CD4-positive, alpha-beta T cell (primary cell): ENCODE results near the gene ZNF524. TPM values are rescaled to one million over a fixed set of nuclear protein-coding genes. Genes with fewer than 3 reads are reported as not detected.
A peak's percentile ranks its signal among the peaks of the same experiment; 100 is the strongest.
"Not testable (repeated sequence)": the region's sequence is repeated elsewhere in the genome, so short reads cannot be mapped to it uniquely, and the experiment has no call there.

Source experiments
- ATAC-seq: fragments of 200-7000 bp; cut with Tn5 transposase; one replicate; pipeline ENCODE4 v1.10.0; 2022; ENCODE audit warnings: mild to moderate bottlenecking; ENCODE audit not compliant: poor library complexity
- CTCF ChIA-PET: fragments of 350-600 bp; sonication (Branson Sonifier 250); formaldehyde crosslinking; loops from one replicate; lab custom pipeline; 2021; ENCODE audit warnings: antibody characterized with exemption, inconsistent platforms; lab: Charles Lee
- POLR2A ChIA-PET: fragments of 350-600 bp; sonication (Branson Sonifier 250); formaldehyde crosslinking; loops from one replicate; lab custom pipeline; 2021; ENCODE audit warnings: antibody characterized with exemption, inconsistent platforms; lab: Charles Lee
- DNase-seq, 14 experiments: peaks; one replicate each; pipeline ENCODE4 v3.0.0-alpha.2; 2013 to 2020; ENCODE audit warnings: mixed read lengths in 2 of 14
- H3K27ac ChIP-seq, 2 donors: one replicate each; pipeline versions ENCODE4 v1.5.1 to v1.7.0; 2013; ENCODE audit warnings: low read length in 2 of 2, low read depth in 1 of 2, mild to moderate bottlenecking in 1 of 2
- H3K27me3 ChIP-seq, 2 experiments: 1 replicate in 1 of 2; 2 replicates in 1 of 2; pipeline versions ENCODE4 v1.6.1 to v1.7.0; 2013; ENCODE audit warnings: low read length in 2 of 2, control low read depth in 1 of 2, mild to moderate bottlenecking in 1 of 2, moderate library complexity in 1 of 2; ENCODE audit not compliant: insufficient read depth in 2 of 2, control insufficient read depth in 1 of 2
- H3K36me3 ChIP-seq: one replicate; pipeline ENCODE4 v1.6.1; 2013; ENCODE audit warnings: low read length, control low read depth; ENCODE audit not compliant: insufficient read depth
- H3K4me1 ChIP-seq: one replicate; pipeline ENCODE4 v1.6.1; 2013; ENCODE audit warnings: low read length, control low read depth; ENCODE audit not compliant: insufficient read depth
- H3K4me3 ChIP-seq: one replicate; pipeline ENCODE4 v1.5.1; 2013; ENCODE audit warnings: mild to moderate bottlenecking, low read length, moderate library complexity
- H3K9me3 ChIP-seq, 2 experiments: 1 replicate in 1 of 2; 2 replicates in 1 of 2; pipeline versions ENCODE4 v1.6.1 to v1.7.0; 2013; ENCODE audit warnings: low read length in 2 of 2, mild to moderate bottlenecking in 2 of 2, control low read depth in 1 of 2, moderate library complexity in 1 of 2; ENCODE audit not compliant: control insufficient read depth in 1 of 2, insufficient read depth in 1 of 2
- H3K27ac Mint-ChIP-seq: one replicate; pipeline ENCODE4 v1.8.0; 2020; ENCODE audit warnings: mixed read lengths
- H3K27me3 Mint-ChIP-seq: one replicate; pipeline ENCODE4 v1.8.0; 2021; ENCODE audit warnings: mixed read lengths
- H3K36me3 Mint-ChIP-seq: one replicate; pipeline ENCODE4 v1.8.0; 2021; ENCODE audit warnings: low read depth, mixed read lengths
- H3K4me1 Mint-ChIP-seq: one replicate; pipeline ENCODE4 v1.8.0; 2021; ENCODE audit warnings: low read depth, mixed read lengths
- H3K4me3 Mint-ChIP-seq: one replicate; pipeline ENCODE4 v1.8.0; 2020; ENCODE audit warnings: mild to moderate bottlenecking, mixed read lengths
- H3K9me3 Mint-ChIP-seq: one replicate; pipeline ENCODE4 v1.8.0; 2020; ENCODE audit warnings: mixed read lengths
- CTCF ChIP-seq: fragments of 200-600 bp; IDR thresholded peaks from one replicate; pipeline ENCODE4 v1.8.0; 2022; ENCODE audit warnings: antibody characterized with exemption, mild to moderate bottlenecking
- intact Hi-C, 2 experiments: fragments of 100-400 bp; cut with DNase I in 1 of 2; cut with micrococcal nuclease in 1 of 2; formaldehyde crosslinking; loops; one replicate each; pipeline versions ENCODE4 v1.15.1 to v1.9.0; 2023 to 2025; cut with DNase I, micrococcal nuclease
- total RNA-seq, 174 experiments: library from RNA in 2 of 174; stranded (reverse) in 2 of 174; gene quantifications; one replicate each; pipeline ENCODE4 v1.2.3 and lab custom pipeline; 2021 to 2026

ZNF524 gene
- total RNA-seq, 2 experiments from 2014 or later = 9.6 to 10.3 TPM

GRCh38 chr19:55581145-55581822 lies 18.8 kb upstream of the ZNF524 start:
- no peaks in the 10 kb centered on the region for H3K9me3 Mint-ChIP-seq
- peak overlapping the region; percentile 78 for H3K4me3 ChIP-seq
- H3K27ac ChIP-seq = peak overlapping the region; percentile 49 to 52
- peak overlapping the region; percentile 86 for H3K27ac Mint-ChIP-seq
- ChIA-PET CTCF (interaction anchor here (0.9 to 4.7 kb wide), 3 partner anchors 18 to 51 kb away, joined by 3 to 19 read pairs (median 4); partner anchors contain the start of gene FIZ1), POLR2A (interaction anchor here (0.7 to 2.7 kb wide), 9 partner anchors 18 to 174 kb away, joined by 3 to 18 read pairs (median 4); partner anchors contain the start of genes FIZ1, UBE2S, ZNF524 and ZNF784)
- no peak for TF ChIP-seq CTCF
- peaks cover 0 to 15% of the 10 kb centered on the region in 2 experiments for H3K9me3 ChIP-seq
- no peaks in the 10 kb centered on the region for H3K27me3 ChIP-seq
- DNase-seq (peak in 4 of 14 experiments; percentile 11 to 49 (median 41)), ATAC-seq (no peak)
- no peaks in the 10 kb centered on the region for H3K36me3 ChIP-seq
- intact Hi-C loops = loop anchor here (2.0 kb wide), 2 partner anchors 18 to 54 kb away; partner anchors contain the start of gene FIZ1 (in 1 of the 2)
- H3K4me1 Mint-ChIP-seq = peaks cover 36% of the 10 kb centered on the region
- peak overlapping the region; percentile 89 for H3K4me3 Mint-ChIP-seq
- H3K36me3 Mint-ChIP-seq = peaks cover 21% of the 10 kb centered on the region
- no peaks in the 10 kb centered on the region for H3K27me3 Mint-ChIP-seq
- H3K4me1 ChIP-seq = peaks cover 31% of the 10 kb centered on the region

- no peak for DNase-seq
- Mint-ChIP-seq H3K4me3 (peak overlapping the region; percentile 63), H3K4me1 (peaks cover 42% of the 10 kb centered on the region), H3K27me3 (no peaks in the 10 kb centered on the region), H3K9me3 (no peaks in the 10 kb centered on the region), H3K27ac (peak overlapping the region; percentile 86), H3K36me3 (peaks cover 18% of the 10 kb centered on the region)
- Histone ChIP-seq H3K36me3 (no peaks in the 10 kb centered on the region), H3K27ac (no peak overlapping the region), H3K27me3 (no peaks in the 10 kb centered on the region), H3K4me3 (no peak overlapping the region), H3K9me3 (peaks cover 0 to 15% of the 10 kb centered on the region in 2 experiments), H3K4me1 (peaks cover 36% of the 10 kb centered on the region)
- ATAC-seq = no peak
- TF ChIP-seq CTCF = no peak
- ChIA-PET POLR2A (interaction anchor here (1.1 to 2.7 kb wide), 3 partner anchors 18 to 174 kb away, joined by 4 to 18 read pairs (median 17); partner anchors contain the start of genes FIZ1, UBE2S and ZNF524), CTCF (interaction anchor here (1.3 to 4.7 kb wide), 2 partner anchors 17 to 50 kb away, joined by 3 to 19 read pairs; partner anchors contain the start of gene FIZ1)
- intact Hi-C loops = loop anchor here (2.0 kb wide), 2 partner anchors 17 to 53 kb away; partner anchors contain the start of gene FIZ1 (in 1 of the 2)
Observed at GRCh38 chr19:55581823-55582223, 18.3 kb upstream of the ZNF524 start.

GRCh38 chr19:55582284-55582683 lies 17.8 kb upstream of the ZNF524 start:
- H3K27me3 Mint-ChIP-seq, H3K9me3 Mint-ChIP-seq: not testable (repeated sequence)
- POLR2A ChIA-PET = interaction anchor here (2.5 to 2.7 kb wide), 2 partner anchors 17 to 52 kb away, joined by 17 to 18 read pairs; partner anchors contain the start of genes FIZ1 and ZNF524

GRCh38 chr19:55583897-55584296 lies 16.2 kb upstream of the ZNF524 start:
- POLR2A ChIA-PET = interaction anchor here (1.0 kb wide), 1 partner anchor 51 kb away, joined by 3 read pairs; no protein-coding TSS in a partner anchor
- ATAC-seq, H3K4me3 ChIP-seq, H3K36me3 ChIP-seq, H3K4me3 Mint-ChIP-seq, H3K9me3 ChIP-seq, DNase-seq, H3K27me3 Mint-ChIP-seq, H3K27me3 ChIP-seq, H3K36me3 Mint-ChIP-seq, H3K9me3 Mint-ChIP-seq, H3K27ac ChIP-seq: not testable (repeated sequence)
- CTCF ChIA-PET = interaction anchor here (2.1 to 4.7 kb wide), 2 partner anchors 22 to 48 kb away, joined by 8 to 19 read pairs; partner anchors contain the start of gene ZNF865
- Mint-ChIP-seq H3K4me1 (peaks cover 57% of the 10 kb centered on the region), H3K27ac (peak overlapping the region; percentile 21)
- intact Hi-C loops = loop anchor here in 1 of 2 experiments (1.0 kb wide), 1 partner anchor 52 kb away; no protein-coding TSS in a partner anchor
- peaks cover 52% of the 10 kb centered on the region for H3K4me1 ChIP-seq

More at GRCh38 chr19:55582284-55582683, 17.8 kb upstream of the ZNF524 start:
- ATAC-seq, H3K27ac Mint-ChIP-seq, H3K36me3 ChIP-seq, intact Hi-C loops, DNase-seq, H3K27ac ChIP-seq, H3K27me3 ChIP-seq, H3K4me3 ChIP-seq: not testable (repeated sequence)
- CTCF ChIA-PET = interaction anchor here (4.7 kb wide), 1 partner anchor 50 kb away, joined by 19 read pairs; no protein-coding TSS in a partner anchor
- Histone ChIP-seq H3K4me1 (peaks cover 41% of the 10 kb centered on the region), H3K9me3 (peaks cover 0 to 12% of the 10 kb centered on the region in 2 experiments)
- Mint-ChIP-seq H3K36me3 (peaks cover 14% of the 10 kb centered on the region), H3K4me3 (peak overlapping the region; percentile 63), H3K4me1 (peaks cover 46% of the 10 kb centered on the region)
